SU-DHL-6 (cell line): Measurements from ENCODE around the gene EEFSEC.

Source experiments
- H2AFZ ChIP-seq: fragments of 200-600 bp; sonication (generic); 2 replicates; pipeline ENCODE4 v1.6.1; 2014; ENCODE audit warnings: low read depth, mild to moderate bottlenecking, moderate library complexity, mixed read lengths, antibody characterized with exemption, low read length; ENCODE audit not compliant: severe bottlenecking
- H3F3A ChIP-seq: fragments of 200-600 bp; shearing (Covaris generic); 2 replicates; pipeline ENCODE4 v1.6.0; 2016; ENCODE audit warnings: antibody characterized with exemption, mild to moderate bottlenecking; ENCODE audit not compliant: insufficient read depth
- H3K27ac ChIP-seq: fragments of 200-600 bp; sonication (generic); 2 replicates; pipeline ENCODE4 v1.5.1; 2016; ENCODE audit warnings: low read depth, mild to moderate bottlenecking, low read length, moderate library complexity, mixed read lengths
- H3K27me3 ChIP-seq: fragments of 200-600 bp; sonication (generic), shearing (Covaris generic); 2 replicates; pipeline ENCODE4 v1.6.0; 2014; ENCODE audit warnings: mild to moderate bottlenecking, low read length
- H3K36me3 ChIP-seq: fragments of 200-600 bp; sonication (generic); 2 replicates; pipeline ENCODE4 v1.6.1; 2014; ENCODE audit warnings: mild to moderate bottlenecking, low read length, mixed read lengths
- H3K4me2 ChIP-seq: fragments of 300-600, 200-600 bp; shearing (Covaris generic), sonication (generic); 2 replicates; pipeline ENCODE4 v1.6.0; 2014; ENCODE audit warnings: low read length, low read depth, mild to moderate bottlenecking; ENCODE audit not compliant: poor library complexity, severe bottlenecking
- H3K4me3 ChIP-seq: fragments of 200-600 bp; sonication (generic); 2 replicates; pipeline ENCODE4 v1.5.1; 2014; ENCODE audit warnings: antibody characterized with exemption, low read length, mild to moderate bottlenecking, mixed read lengths; ENCODE audit not compliant: insufficient read depth, poor library complexity, severe bottlenecking
- H3K79me2 ChIP-seq: fragments of 200-600 bp; sonication (generic); 2 replicates; pipeline ENCODE4 v1.6.1; 2014; ENCODE audit warnings: mild to moderate bottlenecking, low read length, moderate library complexity; ENCODE audit not compliant: insufficient read depth
- H3K9ac ChIP-seq: fragments of 200-600 bp; sonication (generic); 2 replicates; pipeline ENCODE4 v1.7.0; 2014; ENCODE audit warnings: mild to moderate bottlenecking, low read length
- H3K9me2 ChIP-seq: fragments of 200-600 bp; sonication (generic); replicated peaks from 2 replicates; pipeline ENCODE4 v1.6.1; 2014; ENCODE audit warnings: low read length; ENCODE audit not compliant: insufficient read depth
- H3K9me3 ChIP-seq: fragments of 200-600 bp; sonication (generic); 2 replicates; pipeline ENCODE4 v1.6.1; 2014; ENCODE audit warnings: low read length, mixed read lengths; ENCODE audit not compliant: insufficient read depth
- H4K20me1 ChIP-seq: fragments of 200-600 bp; sonication (generic); 2 replicates; pipeline ENCODE4 v1.6.1; 2014; ENCODE audit warnings: low read depth, mild to moderate bottlenecking, antibody characterized with exemption, low read length, moderate library complexity, mixed read lengths
- CTCF ChIP-seq: fragments of 200-600 bp; sonication (generic); IDR thresholded peaks from one replicate; pipeline ENCODE4 v1.5.1; 2017; ENCODE audit warnings: antibody characterized with exemption, mild to moderate bottlenecking, low read length, moderate library complexity; ENCODE audit not compliant: insufficient read depth, poor library complexity, severe bottlenecking
- EZH2phosphoT487 ChIP-seq: fragments of 200-600 bp; sonication (generic), shearing (Covaris generic); conservative IDR thresholded peaks from 2 replicates; pipeline ENCODE4 v1.6.1; 2018; ENCODE audit warnings: mild to moderate bottlenecking, antibody characterized with exemption, low read length, moderate library complexity, mixed read lengths

EEFSEC gene

DNA sequence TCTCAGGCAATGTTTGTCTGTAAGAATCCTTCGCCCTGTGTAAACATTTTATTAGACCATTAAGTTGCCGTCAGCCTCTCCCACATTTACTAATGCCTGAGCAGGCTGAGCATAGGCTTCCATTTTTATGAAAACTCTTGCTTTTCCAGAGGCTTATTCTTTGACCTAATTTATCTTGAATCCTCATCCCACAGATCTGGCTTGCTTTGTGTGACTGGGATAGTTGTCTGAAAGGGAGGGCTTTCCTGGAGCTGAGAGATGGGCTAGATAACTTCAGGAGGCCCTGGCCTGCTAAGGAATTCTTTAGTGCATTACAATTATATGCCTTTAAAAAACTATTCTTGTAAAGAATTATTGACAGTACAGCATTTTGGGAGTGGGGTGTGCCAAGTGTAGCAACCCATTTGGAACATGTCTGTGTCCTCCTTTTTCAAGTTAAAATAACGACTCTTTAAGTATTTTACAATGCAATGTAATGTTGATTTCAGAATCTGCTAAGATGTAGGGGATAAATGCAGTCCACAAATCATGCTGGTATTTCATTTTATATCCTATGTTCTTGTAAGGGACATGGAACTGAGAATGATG lies 52.4 kb downstream of the EEFSEC start:
- Histone ChIP-seq H3F3A (no peaks in the 10 kb centered on the region), H2AFZ (no peak overlapping the region), H3K27me3 (no peaks in the 10 kb centered on the region), H3K9me2 (no peaks in the 10 kb centered on the region), H3K36me3 (no peaks in the 10 kb centered on the region), H3K9me3 (no peaks in the 10 kb centered on the region), H3K9ac (no peak overlapping the region), H3K4me2 (no peak overlapping the region), H4K20me1 (0 out of 2 replicates have a peak, but pooled peaks cover 4% of the 10 kb centered on the region), H3K4me3 (no peak overlapping the region), H3K27ac (no peak overlapping the region), H3K79me2 (peaks cover 12% of the 10 kb centered on the region; the same call in 1 of the 2 replicates)
- TF ChIP-seq EZH2phosphoT487: no peak
- TF ChIP-seq CTCF: no peak

DNA sequence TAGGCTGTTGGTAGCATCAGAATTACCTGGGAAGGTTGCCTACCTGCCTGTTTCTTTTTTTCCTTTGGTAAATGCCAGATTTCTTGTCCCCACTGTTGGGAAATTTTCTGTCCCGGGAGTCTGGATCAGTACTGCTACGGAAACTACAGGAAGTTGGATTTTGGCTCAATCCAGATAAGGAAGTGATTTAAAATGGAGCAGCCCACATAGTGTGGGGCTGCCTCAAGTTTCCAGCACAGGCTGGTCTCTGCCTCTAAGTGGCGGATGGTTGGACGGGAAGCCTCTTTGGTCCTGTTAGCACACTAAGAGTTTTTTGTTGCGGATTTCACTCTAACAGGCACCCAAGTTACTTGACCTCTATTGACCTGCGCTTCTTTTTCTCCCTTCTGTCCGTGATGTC lies 54.7 kb downstream of the EEFSEC start:
- H3K79me2 ChIP-seq: peaks cover 9% of the 10 kb centered on the region; the same call in 1 of the 2 replicates
- H4K20me1 ChIP-seq: 0 out of 2 replicates have a peak, but pooled peaks cover 4% of the 10 kb centered on the region
- no peaks in the 10 kb centered on the region for H3K27me3 ChIP-seq
- H3K27ac ChIP-seq: no peak overlapping the region
- no peak overlapping the region for H3K4me2 ChIP-seq
- H2AFZ ChIP-seq: no peak overlapping the region
- H3K9me3 ChIP-seq: no peaks in the 10 kb centered on the region
- no peak overlapping the region for H3K4me3 ChIP-seq
- H3K36me3 ChIP-seq: no peaks in the 10 kb centered on the region
- no peak overlapping the region for H3K9ac ChIP-seq
- no peaks in the 10 kb centered on the region for H3F3A ChIP-seq
- no peaks in the 10 kb centered on the region for H3K9me2 ChIP-seq
- TF ChIP-seq CTCF (no peak), EZH2phosphoT487 (no peak)

DNA sequence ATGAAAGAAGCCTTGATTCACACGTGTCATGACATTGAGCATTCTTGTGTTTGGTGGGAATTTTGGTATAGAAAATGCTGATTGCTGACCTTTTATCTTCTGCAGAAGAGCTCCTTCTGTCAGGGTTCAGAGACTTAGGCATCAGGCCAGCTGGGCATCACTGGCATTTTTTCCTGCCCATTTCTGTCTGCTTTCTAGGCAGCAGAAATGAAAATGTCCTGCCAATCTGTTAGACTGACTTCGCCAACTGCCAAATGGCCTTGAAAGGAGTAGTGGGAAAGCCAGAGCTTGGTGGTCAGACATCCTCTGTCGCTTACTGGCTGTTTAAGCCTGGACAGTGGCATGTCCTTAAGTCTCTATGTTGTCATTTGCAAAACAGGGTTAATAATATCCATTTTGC lies 57.4 kb downstream of the EEFSEC start:
- no peak overlapping the region for H3K4me2 ChIP-seq
- TF ChIP-seq EZH2phosphoT487 (no peak), CTCF (no peak)
- no peak overlapping the region for H2AFZ ChIP-seq

More for the DNA sequence above, 57.4 kb downstream of the EEFSEC start:
- Histone ChIP-seq H3F3A (no peaks in the 10 kb centered on the region), H3K27me3 (no peaks in the 10 kb centered on the region), H3K27ac (no peak overlapping the region), H3K79me2 (peaks cover 9% of the 10 kb centered on the region; the same call in 1 of the 2 replicates), H4K20me1 (no peaks in the 10 kb centered on the region), H3K9me3 (no peaks in the 10 kb centered on the region), H3K9ac (no peak overlapping the region), H3K9me2 (no peaks in the 10 kb centered on the region), H3K4me3 (no peak overlapping the region), H3K36me3 (no peaks in the 10 kb centered on the region)
